GM18508 (cell line): ENCODE measurements around the gene SERPINB6.
"Not testable (repeated sequence)": the region's sequence is repeated elsewhere in the genome, so short reads cannot be mapped to it uniquely, and the experiment has no call there.

ENCODE experiments used
- ATAC-seq: cut with Tn5 transposase; IDR thresholded peaks from one replicate; pipeline ENCODE4 v1.9.1; 2021; ENCODE audit warnings: moderate number of reproducible peaks; ENCODE audit not compliant: insufficient read depth, unreplicated experiment

SERPINB6 gene

DNA sequence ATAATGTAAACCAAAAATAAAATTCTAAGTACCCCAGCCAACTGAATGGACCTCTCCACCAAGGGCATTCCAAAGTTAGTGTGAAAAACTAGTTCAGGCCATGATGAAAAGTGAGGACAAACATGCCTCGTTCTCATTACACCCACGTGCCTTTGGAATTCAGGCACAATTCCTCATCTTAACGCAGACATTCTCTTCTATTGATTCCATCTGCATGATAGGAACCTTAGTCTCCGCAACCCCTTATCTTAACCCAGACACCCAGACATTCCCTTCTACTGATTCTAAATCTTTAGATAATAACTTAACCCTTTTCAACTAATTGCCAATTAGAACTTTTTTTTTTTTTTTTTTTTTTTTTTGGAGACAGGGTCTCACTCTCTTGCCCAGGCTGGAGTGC lies 7.6 kb upstream of the SERPINB6 start:
- no peak for ATAC-seq

DNA sequence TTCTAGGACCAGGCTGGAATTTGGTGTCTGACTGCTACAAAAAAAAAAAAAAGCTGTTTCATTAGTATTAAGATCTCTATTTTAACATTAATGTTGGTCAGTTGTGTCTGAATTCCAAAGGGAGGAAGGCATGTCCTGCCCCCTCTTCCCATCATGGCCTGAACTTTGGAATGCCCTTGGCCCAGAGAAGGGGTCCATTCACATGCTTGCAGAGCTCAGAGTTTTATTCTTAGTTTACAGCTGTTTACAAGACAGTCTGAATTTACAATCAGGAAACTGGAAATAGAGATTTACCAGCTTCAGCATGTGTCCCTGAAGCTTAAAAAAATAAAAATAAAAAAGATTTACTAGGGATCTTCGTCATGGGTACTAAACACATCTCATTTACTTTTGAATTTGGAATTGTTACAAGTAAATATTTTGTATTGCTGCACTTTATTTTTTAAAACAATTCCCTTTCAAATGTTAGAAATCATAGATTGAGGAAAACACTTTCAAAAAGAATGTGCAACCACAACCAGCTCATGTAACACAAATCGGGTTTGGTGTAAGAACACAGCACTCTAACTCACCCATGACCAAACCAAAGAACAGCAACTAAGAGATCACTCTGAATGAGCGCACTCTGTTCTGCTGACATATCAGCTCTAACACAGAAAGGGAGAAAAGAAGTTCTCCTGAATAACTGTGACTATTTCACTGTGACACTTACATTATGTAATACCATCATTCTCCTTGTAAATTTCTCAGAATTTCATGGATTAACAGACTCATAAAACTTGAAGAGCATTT lies 6.6 kb upstream of the SERPINB6 start:
- ATAC-seq = no peak

DNA sequence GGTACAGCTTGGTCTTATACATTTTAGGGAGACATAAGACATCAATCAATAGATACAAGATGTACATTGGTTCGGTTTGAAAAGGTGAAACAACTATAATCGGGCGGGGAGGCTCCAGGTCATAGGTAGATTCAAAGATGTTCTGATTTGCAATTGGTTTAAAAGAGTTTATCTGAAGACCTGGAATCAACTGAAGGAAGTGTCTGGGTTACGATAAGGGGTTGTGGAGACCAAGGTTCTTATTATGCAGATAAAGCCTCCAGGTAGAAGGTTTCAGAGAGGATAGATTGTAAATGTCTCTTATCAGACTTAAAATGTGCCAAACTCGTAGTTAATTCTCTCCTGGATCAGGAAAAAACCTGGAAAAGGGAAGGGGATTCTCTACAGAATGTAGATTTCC lies 5.9 kb upstream of the SERPINB6 start:
- ATAC-seq = no peak

DNA sequence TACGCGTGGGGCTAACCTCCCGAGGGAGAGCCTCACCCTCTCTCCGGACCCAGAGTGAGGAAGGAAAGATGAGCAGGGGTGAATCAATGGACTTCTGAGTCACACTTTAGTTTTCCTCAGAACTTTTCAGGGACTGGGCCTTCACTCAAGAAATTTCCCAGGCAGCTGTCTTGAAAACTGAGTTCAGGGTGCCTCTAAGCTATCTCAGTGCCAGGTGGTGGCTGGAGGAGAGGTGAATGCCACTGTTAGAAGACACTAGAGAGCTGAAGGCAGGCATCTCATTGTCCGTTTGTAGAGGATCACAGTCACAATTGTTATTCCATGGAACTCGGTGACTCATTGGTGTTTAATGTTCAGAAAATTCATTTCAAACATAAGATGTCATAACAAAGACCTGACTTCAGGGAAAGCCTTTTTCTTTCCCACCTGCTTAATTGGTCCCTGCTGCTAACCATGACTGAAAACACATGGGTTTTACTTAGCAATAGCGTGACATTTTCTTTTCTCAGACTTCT lies 5.3 kb upstream of the SERPINB6 start:
- ATAC-seq = no peak

DNA sequence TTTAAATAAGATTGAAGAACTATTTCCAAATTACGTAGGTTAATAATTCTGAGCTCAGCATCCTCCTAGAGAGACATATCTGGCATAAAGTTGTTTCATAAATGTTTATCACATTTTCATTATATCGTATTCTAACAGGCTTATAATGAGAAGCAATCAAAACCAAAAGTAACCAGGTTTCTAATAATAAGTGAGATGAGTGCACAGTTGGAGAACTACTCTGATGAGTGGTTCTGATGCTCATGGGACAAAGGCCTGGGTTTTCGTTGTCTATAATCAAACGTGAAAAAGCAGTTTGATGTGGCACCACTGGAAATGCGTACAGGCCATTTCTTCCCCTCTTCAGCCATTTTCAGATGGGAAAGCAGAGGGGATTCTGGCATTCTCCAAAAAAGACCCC lies 4.7 kb upstream of the SERPINB6 start:
- no peak for ATAC-seq

DNA sequence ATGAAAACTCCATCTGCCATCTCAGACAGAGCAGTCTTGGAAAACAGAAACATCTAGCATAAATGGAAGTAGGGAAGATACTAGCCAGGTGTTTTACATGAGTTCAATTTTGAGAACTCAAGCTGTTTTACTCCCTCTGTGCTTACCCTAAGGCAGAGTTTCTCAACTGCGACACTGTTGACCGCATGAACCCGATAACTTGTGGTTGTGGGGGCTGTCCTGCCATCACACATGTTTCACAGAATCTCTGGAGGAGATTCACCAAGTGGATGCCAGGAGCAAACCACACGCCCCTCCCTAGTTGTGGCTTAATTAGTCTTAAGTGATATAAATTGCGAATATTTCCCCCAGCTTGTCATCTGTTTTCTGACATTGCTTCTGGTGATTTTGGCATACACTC lies 2.3 kb upstream of the SERPINB6 start:
- ATAC-seq = no peak

DNA sequence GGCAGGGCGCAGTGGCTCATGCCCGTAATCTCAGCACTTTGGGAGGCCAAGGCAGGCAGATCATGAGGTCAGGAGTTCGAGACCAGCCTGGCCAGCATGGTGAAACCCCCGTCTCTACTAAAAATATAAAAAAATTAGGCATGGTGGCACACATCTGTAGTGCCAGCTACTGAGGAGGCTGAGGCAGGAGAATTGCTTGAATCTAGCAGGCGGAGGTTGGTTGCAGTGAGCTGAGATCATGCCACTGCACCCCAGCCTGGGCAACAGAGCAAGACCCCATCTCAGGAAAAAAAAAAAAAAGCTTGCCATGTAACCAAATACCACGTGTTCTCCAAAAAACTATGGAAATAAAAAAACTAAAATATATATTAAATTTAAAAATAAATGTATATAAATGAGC lies 1.8 kb upstream of the SERPINB6 start:
- not testable (repeated sequence) for ATAC-seq

DNA sequence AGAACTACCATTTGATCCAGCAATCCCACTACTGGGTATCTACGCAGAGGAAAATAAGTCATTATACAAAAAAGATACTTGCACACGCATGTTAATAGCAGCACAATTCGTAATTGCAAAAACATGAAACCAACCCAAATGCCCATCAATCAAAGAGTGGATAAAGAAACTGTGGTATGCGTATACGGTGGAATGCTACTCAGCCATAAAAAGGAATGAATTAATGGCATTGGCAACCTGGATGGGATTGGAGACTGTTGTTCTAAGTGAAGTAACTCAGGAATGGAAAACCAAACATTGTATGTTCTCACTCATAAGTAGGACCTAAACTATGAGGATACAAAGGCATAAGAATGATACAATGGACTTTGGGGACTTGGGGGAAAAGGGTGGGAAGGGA lies 1.3 kb upstream of the SERPINB6 start:
- ATAC-seq = not testable (repeated sequence)

DNA sequence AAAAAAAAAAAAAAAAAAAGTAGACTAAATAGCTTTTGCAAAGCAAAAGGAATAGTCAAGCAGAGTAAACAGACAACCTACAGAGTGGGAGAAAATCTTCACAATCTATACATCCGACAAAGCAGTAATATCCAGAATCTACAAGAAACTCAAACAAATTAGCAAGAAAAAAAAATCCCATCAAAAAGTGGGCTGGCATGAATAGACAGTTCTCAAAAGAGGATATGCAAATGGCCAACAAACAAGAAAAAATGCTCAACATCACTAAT lies 786 bp upstream of the SERPINB6 start:
- not testable (repeated sequence) for ATAC-seq

DNA sequence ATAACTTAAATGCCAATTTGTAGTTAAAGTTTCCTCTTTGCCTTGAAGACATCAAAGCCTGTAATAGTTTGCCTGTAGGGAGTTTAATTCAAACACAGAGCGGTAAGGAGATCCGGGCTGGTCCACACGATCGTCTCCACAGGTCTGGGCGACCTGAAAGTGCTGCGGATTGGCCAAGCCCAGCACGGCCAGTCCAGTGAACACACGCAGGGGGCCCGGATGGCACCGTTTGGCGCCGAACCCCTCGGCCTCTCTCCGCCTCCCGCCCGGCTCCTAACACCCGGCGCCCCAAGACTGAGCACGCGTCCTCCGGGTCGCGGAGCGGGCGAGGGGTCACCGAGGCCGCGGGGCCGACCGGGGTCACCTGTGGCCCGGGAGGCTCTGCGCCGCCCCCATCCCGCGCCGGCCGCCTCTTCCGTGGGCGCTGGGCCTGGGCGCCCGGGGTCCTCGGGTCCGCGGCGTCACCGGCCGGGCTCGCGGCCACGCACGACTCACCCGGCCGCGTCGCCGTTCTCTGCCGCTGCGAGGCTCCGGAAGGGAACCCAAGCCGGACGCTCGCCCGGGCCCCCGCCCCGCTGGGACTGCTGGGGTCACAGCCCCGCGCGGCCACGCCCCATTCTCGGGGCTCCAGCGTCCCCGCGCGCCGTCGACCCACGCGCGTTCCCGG lies 481 bp downstream of the SERPINB6 start:
- ATAC-seq = no peak

DNA sequence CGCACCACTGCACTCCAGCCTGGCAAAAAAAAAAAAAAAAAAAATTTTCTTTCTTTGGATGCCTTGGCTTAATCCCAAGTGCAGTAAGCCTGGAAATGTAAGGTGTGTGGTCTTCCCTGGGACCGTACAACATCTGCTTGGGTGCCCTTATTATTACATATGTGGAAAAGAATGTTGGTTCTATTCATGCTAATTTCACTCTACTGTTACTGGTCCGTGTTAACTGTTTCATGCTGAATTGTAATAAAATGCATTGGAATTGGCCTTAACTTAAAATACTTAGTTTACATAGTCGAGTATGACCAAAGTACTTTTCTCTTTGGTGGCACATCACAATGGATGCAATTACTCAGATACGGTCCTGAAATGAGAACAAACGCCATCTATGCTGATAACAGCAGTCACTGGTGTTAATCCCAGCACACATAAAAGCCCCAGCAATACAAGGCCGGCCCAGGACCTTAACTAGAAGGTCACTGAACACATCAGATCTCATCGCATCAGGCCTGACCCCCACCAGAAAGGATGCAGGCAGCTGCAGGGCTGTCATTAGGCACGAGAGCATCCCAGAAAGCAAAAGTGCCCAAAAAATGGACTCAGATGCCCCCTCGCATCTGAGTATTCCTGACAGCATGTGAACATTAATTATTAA lies 1.2 kb downstream of the SERPINB6 start:
- no peak for ATAC-seq

DNA sequence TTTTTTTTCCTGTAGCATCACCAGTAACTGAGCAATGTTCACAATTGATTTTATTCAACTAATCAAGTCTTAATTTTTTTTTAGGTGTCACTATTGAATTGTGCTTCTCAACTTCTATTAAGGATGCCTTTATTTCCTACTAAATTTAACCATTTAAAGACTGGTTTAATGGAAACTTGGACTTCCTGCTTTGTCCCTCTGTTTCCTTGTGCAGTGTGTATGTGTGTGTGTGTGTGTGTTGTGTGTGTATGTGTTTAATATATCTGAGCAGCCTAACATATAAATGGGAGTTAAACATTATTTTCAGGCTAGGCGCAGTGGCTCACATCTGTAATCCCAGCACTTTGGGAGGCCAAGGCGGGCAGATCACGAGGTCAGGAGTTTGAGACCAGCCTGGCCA lies 1.8 kb downstream of the SERPINB6 start:
- no peak for ATAC-seq

DNA sequence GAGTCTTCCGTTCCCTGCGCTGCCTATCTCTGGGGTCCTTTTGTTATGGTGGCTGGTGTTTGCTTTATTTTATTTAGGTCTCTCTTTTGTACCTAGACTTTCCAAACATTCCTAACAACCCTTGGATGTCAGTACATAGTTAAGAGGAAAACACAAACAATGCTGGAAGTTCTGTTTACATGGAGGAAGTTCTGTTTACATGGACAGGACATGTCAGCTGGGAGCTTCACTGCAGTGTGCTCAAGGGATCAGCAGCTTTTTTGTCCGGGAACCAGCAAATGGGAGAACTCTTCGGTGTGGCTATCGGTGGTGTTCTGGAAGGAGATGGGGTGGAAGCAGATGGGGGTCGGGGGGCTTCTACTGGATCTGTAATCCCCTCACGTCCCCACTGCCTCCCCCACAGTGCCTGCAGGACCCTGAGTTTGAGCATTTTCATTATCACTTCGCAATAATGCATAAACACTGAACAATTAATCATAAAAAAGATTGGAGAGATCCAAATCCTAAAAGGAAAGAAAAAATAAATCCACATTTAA lies 2.7 kb downstream of the SERPINB6 start:
- ATAC-seq = no peak

DNA sequence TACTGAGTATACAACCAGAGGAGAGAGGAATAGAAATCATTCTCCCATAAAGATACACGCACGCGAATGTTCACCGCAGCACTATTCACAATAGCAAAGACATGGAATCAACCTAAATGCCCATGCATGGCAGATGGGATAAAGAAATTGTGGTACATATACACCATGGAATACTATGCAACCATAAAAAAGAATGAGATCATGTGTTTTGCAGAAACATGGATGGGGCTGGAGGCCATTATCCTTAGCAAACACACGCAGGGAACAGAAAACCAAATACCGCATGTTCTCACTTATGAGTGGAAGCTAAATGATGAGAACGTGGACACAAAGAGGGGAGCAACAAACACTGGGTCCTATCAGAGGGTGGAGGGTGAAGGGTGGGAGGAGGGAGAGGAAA lies 3.4 kb downstream of the SERPINB6 start:
- ATAC-seq = no peak

DNA sequence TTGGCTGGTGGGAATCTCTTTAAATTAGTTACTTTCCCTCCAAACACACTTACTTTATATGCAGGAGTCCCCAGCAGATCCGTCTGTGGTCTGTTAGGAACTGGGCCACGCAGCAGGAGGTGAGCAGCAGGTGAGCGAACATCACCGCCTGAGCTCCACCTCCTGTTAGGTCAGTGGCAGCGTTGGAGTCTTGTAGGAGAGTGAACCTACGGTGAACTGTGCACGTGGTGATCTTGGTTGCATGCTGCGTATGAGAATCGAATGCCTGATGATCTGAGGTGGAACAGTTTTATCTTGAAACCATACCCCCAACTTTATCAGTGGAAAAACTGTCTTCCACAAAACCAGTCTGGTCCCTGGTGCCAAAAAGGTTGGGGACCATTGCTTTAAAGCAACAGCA lies 5.0 kb downstream of the SERPINB6 start:
- ATAC-seq = no peak

DNA sequence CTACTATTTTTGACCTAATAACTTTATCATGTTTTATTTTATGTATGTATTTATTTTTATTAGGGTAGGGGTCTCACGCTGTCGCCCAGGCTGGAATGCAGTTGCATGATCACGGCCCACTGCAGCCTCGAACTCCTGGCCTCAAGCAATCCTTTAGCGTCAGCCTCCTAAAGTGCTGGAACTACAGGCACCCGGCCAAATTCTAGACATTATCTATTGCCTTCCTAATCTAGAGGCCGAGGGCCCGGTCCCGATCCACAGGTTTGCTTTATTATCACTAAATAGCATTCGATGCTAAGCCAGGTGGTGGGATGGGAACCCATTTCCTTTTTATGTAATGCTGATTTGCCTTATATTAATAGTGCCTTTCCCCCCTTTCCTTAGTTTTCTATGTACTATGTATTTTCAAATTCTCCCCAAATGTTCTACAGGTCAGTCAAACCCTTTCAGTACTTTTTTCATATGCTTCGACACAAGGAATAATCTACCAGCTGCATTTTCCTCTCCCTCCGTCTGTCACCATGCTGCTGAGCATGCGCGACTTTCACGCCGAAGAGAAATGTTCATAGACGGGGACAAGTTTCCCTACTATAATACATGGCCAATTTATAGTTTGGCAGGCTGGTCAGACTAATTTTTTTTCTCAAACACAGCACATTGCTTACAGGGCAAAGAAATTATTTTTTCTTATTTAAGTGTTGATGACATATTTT lies 6.4 kb downstream of the SERPINB6 start:
- ATAC-seq = no peak

DNA sequence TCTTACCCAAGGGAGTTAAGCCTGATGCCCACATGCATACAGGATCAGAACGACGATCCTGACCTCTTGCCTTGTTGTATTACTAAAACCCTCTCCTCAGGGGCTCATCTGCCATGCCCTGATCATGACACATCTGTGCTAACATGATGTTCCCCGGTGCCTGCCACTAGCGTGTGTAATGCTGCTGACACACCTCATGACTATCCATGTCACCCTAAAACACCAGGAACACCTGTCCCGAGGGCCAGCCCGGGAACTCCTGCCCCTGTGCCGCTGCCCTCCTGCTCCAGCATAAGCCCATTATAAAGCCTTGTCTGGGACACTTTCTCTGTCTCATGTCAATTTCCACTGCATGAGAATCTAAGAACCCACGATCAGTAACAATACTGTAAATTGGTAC lies 7.6 kb downstream of the SERPINB6 start:
- ATAC-seq = no peak

DNA sequence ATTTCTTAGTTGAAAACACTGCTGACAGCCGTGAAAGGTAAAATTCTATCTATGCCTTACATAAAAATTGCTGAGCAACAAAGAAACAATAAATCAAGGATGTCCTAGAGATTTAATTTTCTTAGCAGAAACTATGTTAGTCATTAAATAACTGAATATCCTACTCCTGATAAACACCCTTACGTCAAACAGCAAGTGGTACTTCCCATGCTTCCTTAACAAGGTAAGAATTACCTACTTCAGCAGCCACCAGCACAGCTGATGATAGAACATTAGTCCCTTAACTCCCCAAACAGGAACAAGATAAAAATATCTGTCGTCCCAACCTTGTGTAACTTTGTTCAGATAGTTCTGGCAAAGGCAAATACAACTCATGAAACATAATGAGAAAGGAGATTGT lies 8.7 kb downstream of the SERPINB6 start:
- ATAC-seq = no peak

DNA sequence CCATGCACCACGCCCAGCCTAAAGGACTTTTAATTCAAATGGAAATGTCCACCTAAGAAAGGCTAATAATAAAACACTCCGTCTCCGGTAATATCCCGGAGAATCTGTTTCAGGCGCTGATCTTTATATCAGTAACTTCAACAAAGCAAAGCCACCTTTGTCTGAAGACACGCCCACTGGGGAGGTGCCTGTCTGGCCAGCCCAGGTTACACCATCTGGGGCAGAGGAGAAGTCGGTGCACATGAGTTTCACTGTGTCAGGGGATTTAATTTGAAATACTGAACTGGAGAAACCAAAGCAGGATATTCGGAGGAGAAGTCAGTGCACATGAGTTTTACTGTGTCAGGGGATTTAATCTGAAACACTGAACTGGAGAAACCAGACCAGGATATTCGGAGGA lies 9.4 kb downstream of the SERPINB6 start:
- ATAC-seq = no peak

DNA sequence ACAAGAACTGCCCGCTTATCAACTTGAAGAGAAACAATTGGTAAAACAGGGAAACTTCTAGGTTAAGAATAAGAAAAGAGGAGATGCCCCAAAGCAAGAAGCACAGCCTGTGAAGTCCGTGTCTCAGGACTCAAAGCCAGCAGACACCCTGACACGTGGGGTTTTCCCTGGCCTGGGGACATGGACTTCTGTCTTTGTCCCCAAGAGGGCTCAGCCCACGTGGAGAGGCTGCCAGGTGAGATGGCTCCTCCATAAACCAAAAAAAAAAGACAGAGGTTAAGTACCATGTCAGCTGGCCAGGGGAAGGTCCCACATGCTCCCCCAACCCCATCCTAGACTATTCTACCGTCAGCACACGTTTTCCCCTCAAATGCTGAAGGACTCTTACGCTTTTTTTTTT lies 9.9 kb downstream of the SERPINB6 start:
- no peak for ATAC-seq

DNA sequence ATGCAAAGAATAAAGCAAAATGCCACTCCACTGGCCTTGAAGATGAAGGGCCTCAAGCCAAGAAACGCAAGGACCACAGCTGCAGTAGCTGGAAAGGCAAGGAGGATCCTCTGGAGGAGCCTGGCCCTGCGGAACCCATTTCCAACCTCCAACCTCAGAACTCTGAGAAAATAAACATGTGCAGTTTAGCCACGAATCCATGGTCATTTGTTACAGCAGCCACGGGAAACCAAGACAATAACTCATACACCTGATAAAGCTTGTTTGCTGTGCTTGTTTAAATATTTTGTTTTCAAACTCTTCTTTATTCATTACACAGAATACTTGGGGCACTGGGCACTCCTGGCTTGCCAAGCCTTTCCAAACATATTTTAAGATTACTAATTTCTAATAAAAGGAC lies 10.4 kb downstream of the SERPINB6 start:
- no peak for ATAC-seq
